ENCODE measurements around the gene MACROD2.
A peak's percentile ranks its signal among the peaks of the same experiment; 100 is the strongest.

Gene MACROD2

DNA sequence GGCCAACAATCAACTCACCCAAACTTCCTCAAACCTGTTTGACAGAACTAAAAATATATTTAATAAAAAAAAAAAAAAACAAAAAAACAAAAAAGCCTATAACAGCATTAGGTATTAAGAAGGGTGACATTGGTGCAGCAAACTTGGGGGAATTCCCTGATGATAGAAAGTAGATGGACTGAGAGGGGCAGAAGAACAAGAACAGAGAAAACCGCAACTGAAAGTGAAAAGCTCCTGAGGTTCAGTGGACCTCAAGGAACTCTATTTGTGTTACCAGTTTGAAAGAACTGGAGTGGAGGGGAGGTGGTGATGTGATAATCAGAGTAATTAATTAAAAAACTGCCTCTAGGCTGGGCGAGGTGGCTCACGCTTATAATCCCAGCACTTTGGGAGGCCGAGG, 53.8 kb downstream of the MACROD2 start:
- TF ChIP-seq, protein P1, sequence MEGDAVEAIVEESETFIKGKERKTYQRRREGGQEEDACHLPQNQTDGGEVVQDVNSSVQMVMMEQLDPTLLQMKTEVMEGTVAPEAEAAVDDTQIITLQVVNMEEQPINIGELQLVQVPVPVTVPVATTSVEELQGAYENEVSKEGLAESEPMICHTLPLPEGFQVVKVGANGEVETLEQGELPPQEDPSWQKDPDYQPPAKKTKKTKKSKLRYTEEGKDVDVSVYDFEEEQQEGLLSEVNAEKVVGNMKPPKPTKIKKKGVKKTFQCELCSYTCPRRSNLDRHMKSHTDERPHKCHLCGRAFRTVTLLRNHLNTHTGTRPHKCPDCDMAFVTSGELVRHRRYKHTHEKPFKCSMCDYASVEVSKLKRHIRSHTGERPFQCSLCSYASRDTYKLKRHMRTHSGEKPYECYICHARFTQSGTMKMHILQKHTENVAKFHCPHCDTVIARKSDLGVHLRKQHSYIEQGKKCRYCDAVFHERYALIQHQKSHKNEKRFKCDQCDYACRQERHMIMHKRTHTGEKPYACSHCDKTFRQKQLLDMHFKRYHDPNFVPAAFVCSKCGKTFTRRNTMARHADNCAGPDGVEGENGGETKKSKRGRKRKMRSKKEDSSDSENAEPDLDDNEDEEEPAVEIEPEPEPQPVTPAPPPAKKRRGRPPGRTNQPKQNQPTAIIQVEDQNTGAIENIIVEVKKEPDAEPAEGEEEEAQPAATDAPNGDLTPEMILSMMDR (IDR thresholded peaks at IDR 0.05; ENCODE audit: control insufficient read depth, insufficient read depth, low read depth, low read length, missing control alignments), result no peak
- H3K4me3 ChIP-seq (ENCODE audit: control insufficient read depth, low read depth, low read length), result no peak overlapping the region
- DNase-seq (ENCODE audit: low read depth), result no peak

DNA sequence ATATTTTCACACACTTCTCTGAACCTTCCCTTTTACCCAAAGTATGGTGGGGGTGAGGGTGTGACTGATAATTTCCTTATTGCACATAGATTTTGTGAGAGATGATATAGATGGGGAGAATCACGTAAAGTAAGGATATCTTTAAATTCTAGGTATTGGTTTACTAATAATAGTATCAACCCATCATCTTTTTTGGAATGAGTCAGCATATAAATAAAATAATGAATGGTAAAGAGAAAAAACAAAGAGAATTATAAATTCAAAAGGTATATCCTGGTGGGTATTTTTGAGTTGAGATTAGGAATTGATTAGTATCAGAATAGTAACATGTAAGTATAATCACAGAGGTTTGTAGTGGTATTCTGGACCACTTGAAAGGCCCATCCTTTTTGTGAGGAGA, 56.1 kb downstream of the MACROD2 start:
- H3K4me3 ChIP-seq (ENCODE audit: control insufficient read depth, low read depth, low read length), result no peak overlapping the region
- TF ChIP-seq, protein P1 (IDR thresholded peaks at IDR 0.05; ENCODE audit: control insufficient read depth, insufficient read depth, low read depth, low read length, missing control alignments), result no peak
- no peak for DNase-seq (ENCODE audit: low read depth)

DNA sequence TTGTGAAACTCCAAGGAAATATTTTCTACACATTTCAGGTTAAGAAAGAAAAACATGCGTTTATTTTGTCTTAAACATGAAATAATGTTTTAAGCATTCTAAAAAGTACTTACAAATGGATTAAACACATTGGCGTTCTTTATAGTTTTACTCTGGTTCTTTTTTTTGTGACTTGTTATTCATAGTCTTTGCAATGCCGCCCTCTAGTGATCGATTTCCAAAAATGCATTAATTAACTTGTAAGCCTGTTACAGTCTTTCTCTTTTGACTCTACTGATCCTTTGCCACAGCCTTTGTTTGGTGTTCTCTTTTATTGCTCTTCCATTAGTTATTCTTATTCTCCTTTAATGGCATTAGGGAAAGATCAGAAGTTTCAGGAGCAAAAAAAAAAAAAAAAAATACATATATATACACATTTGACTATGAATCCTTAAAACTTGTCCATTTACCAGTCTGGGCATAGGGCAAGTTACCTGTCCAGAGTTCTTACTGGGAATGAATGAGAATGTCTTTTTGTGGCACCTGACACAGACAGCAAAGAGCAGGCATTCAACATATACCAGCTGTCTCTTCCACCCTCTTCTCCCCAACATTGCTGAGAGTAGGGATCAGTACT, 59.9 kb downstream of the MACROD2 start:
- no peak overlapping the region for H3K4me3 ChIP-seq (ENCODE audit: control insufficient read depth, low read depth, low read length)
- TF ChIP-seq, protein P1 (IDR thresholded peaks at IDR 0.05; ENCODE audit: control insufficient read depth, insufficient read depth, low read depth, low read length, missing control alignments), result peak; percentile 51
- DNase-seq (ENCODE audit: low read depth), result peak; percentile 43

DNA sequence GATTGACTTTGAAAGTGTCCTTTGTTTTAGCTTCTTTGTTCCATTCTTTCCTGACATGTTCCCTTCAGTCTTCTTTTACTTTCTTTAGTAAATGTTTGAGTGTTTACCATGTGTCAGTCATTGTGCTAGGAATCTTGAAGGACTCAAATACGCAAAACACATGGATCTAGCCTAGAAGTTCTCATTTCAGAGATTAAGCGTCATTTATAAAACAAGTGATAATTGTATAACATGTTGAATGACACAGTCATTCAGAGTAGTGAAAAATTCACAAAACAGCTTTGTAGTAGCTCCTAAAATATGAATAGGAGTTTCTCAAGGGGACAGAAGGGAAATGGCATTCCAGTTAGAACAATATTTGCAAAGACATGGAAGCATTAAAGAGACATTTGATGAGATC, 66.9 kb downstream of the MACROD2 start:
- DNase-seq (ENCODE audit: low read depth), result no peak
- H3K4me3 ChIP-seq (ENCODE audit: control insufficient read depth, low read depth, low read length), result no peak overlapping the region
- TF ChIP-seq, protein P1 (IDR thresholded peaks at IDR 0.05; ENCODE audit: control insufficient read depth, insufficient read depth, low read depth, low read length, missing control alignments), result no peak

DNA sequence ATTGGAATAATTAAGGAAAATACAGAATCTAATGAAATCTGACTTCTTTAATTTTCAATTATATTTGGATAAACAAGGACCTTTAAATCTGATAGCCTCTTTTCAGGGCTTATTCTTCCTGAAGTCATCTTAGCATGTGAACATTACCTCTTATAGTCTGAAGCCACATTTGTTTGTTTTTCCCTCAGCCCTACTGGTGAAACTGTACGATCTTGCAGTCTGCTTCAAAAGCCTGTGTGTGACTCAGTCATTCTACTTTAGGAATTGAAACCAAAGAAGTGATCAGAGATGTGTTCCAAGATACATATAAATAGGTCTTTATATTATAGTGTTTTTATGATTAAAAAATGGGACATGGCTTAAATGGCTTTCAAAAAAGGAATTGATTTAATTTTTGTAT, 67.5 kb downstream of the MACROD2 start:
- H3K4me3 ChIP-seq (ENCODE audit: control insufficient read depth, low read depth, low read length), result no peak overlapping the region
- TF ChIP-seq, protein P1 (IDR thresholded peaks at IDR 0.05; ENCODE audit: control insufficient read depth, insufficient read depth, low read depth, low read length, missing control alignments), result no peak
- no peak for DNase-seq (ENCODE audit: low read depth)

DNA sequence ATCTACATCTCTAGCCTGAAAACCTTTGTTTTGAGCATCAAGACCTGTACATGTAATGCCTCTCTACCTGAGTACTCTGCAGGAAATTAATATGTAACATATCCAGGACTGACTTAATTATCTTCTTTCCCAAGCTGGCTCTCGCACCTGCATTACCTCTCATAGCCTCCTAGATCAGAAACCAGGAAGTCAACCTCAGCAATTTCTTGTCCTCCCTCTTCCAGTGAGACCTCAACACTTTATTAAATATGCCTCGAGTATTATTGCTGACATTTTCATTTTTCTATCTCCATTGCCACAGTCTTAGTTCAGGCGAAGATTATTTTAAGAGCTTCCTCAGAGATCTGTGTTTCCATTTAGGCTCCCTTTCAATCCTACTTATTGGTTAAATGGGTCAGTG, 69.0 kb downstream of the MACROD2 start:
- no peak overlapping the region for H3K4me3 ChIP-seq (ENCODE audit: control insufficient read depth, low read depth, low read length)
- no peak for DNase-seq (ENCODE audit: low read depth)
- TF ChIP-seq, protein P1 (IDR thresholded peaks at IDR 0.05; ENCODE audit: control insufficient read depth, insufficient read depth, low read depth, low read length, missing control alignments), result no peak

DNA sequence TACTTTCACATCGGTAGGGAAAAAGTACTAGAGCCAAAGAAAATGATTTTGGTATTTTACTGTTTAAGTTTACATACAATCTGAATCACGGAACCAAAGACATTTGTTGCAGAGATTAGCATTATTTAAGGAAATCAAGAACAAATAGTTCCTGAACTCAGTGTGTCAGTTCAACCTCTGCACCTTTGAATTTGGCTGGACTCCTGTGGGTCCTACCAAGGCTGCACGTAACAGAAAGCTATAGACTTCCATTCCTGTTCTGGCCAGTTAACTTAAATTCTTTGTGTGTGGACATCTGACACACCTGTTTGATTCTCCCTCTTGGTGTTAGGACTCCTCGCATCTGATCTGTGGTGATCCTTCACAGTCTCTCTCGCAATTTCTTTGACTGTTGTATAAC, 69.6 kb downstream of the MACROD2 start:
- DNase-seq (ENCODE audit: low read depth), result no peak

More for the DNA sequence above, 69.6 kb downstream of the MACROD2 start:
- no peak overlapping the region for H3K4me3 ChIP-seq (ENCODE audit: control insufficient read depth, low read depth, low read length)
- TF ChIP-seq, protein P1 (IDR thresholded peaks at IDR 0.05; ENCODE audit: control insufficient read depth, insufficient read depth, low read depth, low read length, missing control alignments), result no peak
